Measurements from ENCODE around the gene MYO3B.

DNA sequence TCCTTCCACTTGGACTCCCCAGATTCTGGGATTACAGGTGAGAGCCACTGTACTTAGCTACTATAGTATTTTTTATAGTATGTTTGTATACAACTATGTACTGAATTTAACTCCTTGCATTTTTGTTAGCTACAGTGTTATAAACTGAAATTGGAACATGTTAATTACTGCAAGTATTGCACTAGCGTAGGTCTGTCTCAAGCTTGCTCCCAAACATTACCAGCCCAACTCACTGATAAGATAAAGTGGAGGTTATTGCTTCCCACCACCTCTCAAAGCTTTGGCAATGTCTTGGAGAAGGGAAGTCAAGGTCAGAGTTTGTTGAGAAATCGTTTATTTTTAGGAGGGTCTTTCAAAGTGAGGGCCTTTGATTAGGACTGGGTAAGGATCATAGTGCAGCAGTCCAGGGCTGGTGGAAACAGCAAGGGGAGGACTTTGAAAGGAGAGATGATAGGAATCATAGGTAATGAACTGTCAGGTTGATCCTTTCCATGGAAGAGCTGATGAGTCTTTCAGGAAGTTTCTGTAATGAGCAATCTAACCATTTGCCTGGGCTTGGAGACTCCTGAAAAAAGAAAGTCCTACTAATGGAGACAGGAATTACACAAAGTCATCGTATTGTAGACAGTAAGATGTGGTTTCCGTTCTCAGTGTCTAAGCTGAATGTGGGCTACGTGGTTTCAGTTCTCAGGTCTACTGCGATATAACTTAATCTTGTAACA lies 257.1 kb downstream of the MYO3B start:
- TF ChIP-seq SIRT6 (IDR thresholded peaks at IDR 0.05; ENCODE audit: low read length), result no peak
- TF ChIP-seq TAF1 (IDR thresholded peaks at IDR 0.05; ENCODE audit: low read depth, low read length), result no peak
- TF ChIP-seq, protein P1, sequence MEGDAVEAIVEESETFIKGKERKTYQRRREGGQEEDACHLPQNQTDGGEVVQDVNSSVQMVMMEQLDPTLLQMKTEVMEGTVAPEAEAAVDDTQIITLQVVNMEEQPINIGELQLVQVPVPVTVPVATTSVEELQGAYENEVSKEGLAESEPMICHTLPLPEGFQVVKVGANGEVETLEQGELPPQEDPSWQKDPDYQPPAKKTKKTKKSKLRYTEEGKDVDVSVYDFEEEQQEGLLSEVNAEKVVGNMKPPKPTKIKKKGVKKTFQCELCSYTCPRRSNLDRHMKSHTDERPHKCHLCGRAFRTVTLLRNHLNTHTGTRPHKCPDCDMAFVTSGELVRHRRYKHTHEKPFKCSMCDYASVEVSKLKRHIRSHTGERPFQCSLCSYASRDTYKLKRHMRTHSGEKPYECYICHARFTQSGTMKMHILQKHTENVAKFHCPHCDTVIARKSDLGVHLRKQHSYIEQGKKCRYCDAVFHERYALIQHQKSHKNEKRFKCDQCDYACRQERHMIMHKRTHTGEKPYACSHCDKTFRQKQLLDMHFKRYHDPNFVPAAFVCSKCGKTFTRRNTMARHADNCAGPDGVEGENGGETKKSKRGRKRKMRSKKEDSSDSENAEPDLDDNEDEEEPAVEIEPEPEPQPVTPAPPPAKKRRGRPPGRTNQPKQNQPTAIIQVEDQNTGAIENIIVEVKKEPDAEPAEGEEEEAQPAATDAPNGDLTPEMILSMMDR (IDR thresholded peaks at IDR 0.05; ENCODE audit: control extremely low read depth in 1 of 3, insufficient read depth in 1 of 3, low read depth in 1 of 3, low read length in 3 of 3), result no peak
- TF ChIP-seq, protein P2, sequence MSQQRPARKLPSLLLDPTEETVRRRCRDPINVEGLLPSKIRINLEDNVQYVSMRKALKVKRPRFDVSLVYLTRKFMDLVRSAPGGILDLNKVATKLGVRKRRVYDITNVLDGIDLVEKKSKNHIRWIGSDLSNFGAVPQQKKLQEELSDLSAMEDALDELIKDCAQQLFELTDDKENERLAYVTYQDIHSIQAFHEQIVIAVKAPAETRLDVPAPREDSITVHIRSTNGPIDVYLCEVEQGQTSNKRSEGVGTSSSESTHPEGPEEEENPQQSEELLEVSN (IDR thresholded peaks at IDR 0.05), result no peak
- no peak for TF ChIP-seq EP300 (IDR thresholded peaks at IDR 0.05; ENCODE audit: borderline replicate concordance in 1 of 2, low read depth in 2 of 2, low read length in 2 of 2)
- TF ChIP-seq TAF7 (optimal IDR thresholded peaks at IDR 0.05; ENCODE audit: borderline replicate concordance, low read depth, low read length), result no peak
- no peak for TF ChIP-seq CHD2 (IDR thresholded peaks at IDR 0.05; ENCODE audit: low read length)
- TF ChIP-seq GTF2F1 (IDR thresholded peaks at IDR 0.05; ENCODE audit: borderline replicate concordance, low read depth, low read length), result no peak
- no peak for TF ChIP-seq EZH2 (IDR thresholded peaks at IDR 0.05; ENCODE audit: low read depth, low read length, severe bottlenecking)
